GM12878 (cell line): Measurements from ENCODE around the gene HIC1. TPM values are rescaled to one million over a fixed set of nuclear protein-coding genes. Genes with fewer than 3 reads are reported as not detected.

Experiments used
- ATAC-seq: fragments of 200-7000 bp; cut with Tn5 transposase; 3 replicates; pipeline ENCODE4 v1.9.1; 2020; ENCODE audit warnings: mild to moderate bottlenecking, moderate library complexity
- BruUV-seq: library from RNA; stranded (reverse); fragments of 400-500 nt; replicated peaks from 2 replicates; lab custom pipeline; 2021; lab: Mats Ljungman, UMichigan
- CTCF ChIA-PET: fragments of 300-600 bp; sonication (Branson Sonifier 250); formaldehyde crosslinking; extraction: SDS; loops from one replicate; lab custom pipeline; 2021; ENCODE audit warnings: inconsistent platforms; lab: Yijun Ruan, JAX
- POLR2A ChIA-PET: fragments of 350-600 bp; formaldehyde crosslinking; extraction: SDS; loops from one replicate; lab custom pipeline; 2021; ENCODE audit warnings: inconsistent platforms; lab: Charles Lee
- RAD21 ChIA-PET: fragments of 300-600 bp; sonication (Branson Sonifier 250); formaldehyde crosslinking; loops from one replicate; lab custom pipeline; 2023; ENCODE audit warnings: antibody characterized with exemption; ENCODE audit not compliant: unreplicated experiment; lab: Charles Lee
- SMC1A ChIA-PET: fragments of 300-600 bp; sonication (Branson Sonifier 250); formaldehyde crosslinking; loops from one replicate; lab custom pipeline; 2023; ENCODE audit not compliant: unreplicated experiment, uncharacterized antibody; lab: Charles Lee
- DNase-seq: peaks from one replicate; pipeline ENCODE4 v3.0.0-alpha.2; 2011; ENCODE audit warnings: low read depth, low spot score
- FAIRE-seq: peaks from 3 replicates; lab custom pipeline; 2011; peaks lifted over from hg19 to GRCh38; lab: Jason Lieb, UNC
- H2AFZ ChIP-seq: 2 replicates; pipeline ENCODE4 v1.6.0; 2011; ENCODE audit warnings: low read depth, low read length, control low read depth; ENCODE audit not compliant: control insufficient read depth
- H3K27ac ChIP-seq: 2 replicates; pipeline ENCODE4 v1.5.1; 2011; ENCODE audit warnings: control low read depth; ENCODE audit not compliant: control insufficient read depth, insufficient read depth
- H3K27me3 ChIP-seq, 2 experiments: replicated peaks in 1 of 2; 2 replicates each; pipeline versions ENCODE4 v1.6.0 to v1.6.1; 2011; ENCODE audit warnings: low read length in 1 of 2; ENCODE audit not compliant: control insufficient read depth in 2 of 2, insufficient read depth in 2 of 2
- H3K36me3 ChIP-seq, 2 experiments: 2 replicates each; pipeline ENCODE4 v1.5.1; 2011; ENCODE audit warnings: low read length in 1 of 2; ENCODE audit not compliant: control insufficient read depth in 2 of 2, insufficient read depth in 2 of 2
- H3K4me1 ChIP-seq: 2 replicates; pipeline ENCODE4 v1.6.1; 2011; ENCODE audit warnings: mild to moderate bottlenecking, low read length, moderate library complexity, mixed read lengths; ENCODE audit not compliant: control insufficient read depth, insufficient read depth
- H3K4me2 ChIP-seq: 2 replicates; pipeline ENCODE4 v1.6.0; 2011; ENCODE audit warnings: control low read depth; ENCODE audit not compliant: control insufficient read depth, insufficient read depth
- H3K4me3 ChIP-seq: fragments of 200-600 bp; sonication (generic); 2 replicates; pipeline ENCODE4 v1.5.1; 2016
- H3K79me2 ChIP-seq: 2 replicates; pipeline ENCODE4 v1.6.0; 2011; ENCODE audit warnings: low read length; ENCODE audit not compliant: control insufficient read depth, insufficient read depth
- H3K9ac ChIP-seq: 2 replicates; pipeline ENCODE4 v1.8.0; 2011; ENCODE audit warnings: low read length, control low read depth, mixed read lengths; ENCODE audit not compliant: control insufficient read depth, insufficient read depth
- H3K9me3 ChIP-seq: replicated peaks from 3 replicates; pipeline ENCODE4 v1.5.1; 2011; ENCODE audit warnings: mild to moderate bottlenecking, low read length; ENCODE audit not compliant: control insufficient read depth, insufficient read depth
- H4K20me1 ChIP-seq: 2 replicates; pipeline ENCODE4 v1.6.0; 2011; ENCODE audit not compliant: control insufficient read depth, insufficient read depth
- BCLAF1 ChIP-seq: fragments of 450-650 bp; IDR thresholded peaks from 2 replicates; pipeline ENCODE4 v1.6.1; 2017; ENCODE audit warnings: antibody characterized with exemption, mild to moderate bottlenecking, moderate library complexity
- EED ChIP-seq: sonication (generic); IDR thresholded peaks from 2 replicates; pipeline ENCODE4 v1.6.1; 2016; ENCODE audit warnings: antibody characterized with exemption, low read depth
- ETV6 ChIP-seq, 2 experiments: fragments of 450-650 bp in 1 of 2; IDR thresholded peaks in 1 of 2; conservative IDR thresholded peaks in 1 of 2; 2 replicates each; pipeline ENCODE4 v1.6.1; 2014; ENCODE audit warnings: antibody characterized with exemption in 1 of 2, borderline replicate concordance in 1 of 2, low read depth in 1 of 2, mild to moderate bottlenecking in 1 of 2, moderate library complexity in 1 of 2
- WGBS: methylation state at CpG from one replicate; pipeline ENCODE4 v1.1.6; 2016; ENCODE audit warnings: low lambda C conversion rate; ENCODE audit not compliant: insufficient replicate concordance, insufficient coverage; ENCODE audit errors: missing lambda C conversion rate; 5-methylcytosine and 5-hydroxymethylcytosine counted together
- in situ Hi-C: fragments of 300-500 bp; cut with MboI; formaldehyde crosslinking; loops from 9 replicates; pipeline ENCODE4 v1.14.3; 2018; ENCODE audit warnings: mixed read lengths
- intact Hi-C: fragments of 100-400 bp; cut with micrococcal nuclease; formaldehyde crosslinking; loops from one replicate; pipeline ENCODE4 v1.14.2; 2022; ENCODE audit not compliant: unreplicated experiment
- polyA plus RNA-seq, 11 experiments: library from polyadenylated mRNA; depleted of rRNA in 4 of 11; unstranded in 6 of 11; stranded (reverse) in 5 of 11; fragments of >200 nt; fragmentation: Nextera tagmentation in 4 of 11; fragmentation: Illumina TruSeq in 1 of 11; extraction: Ambion mirVana in 4 of 11; extraction: Trizol in 1 of 11; gene quantifications; 1 replicate in 1 of 11; 2 replicates in 10 of 11; pipeline versions ENCODE4 v1.2.1 to v1.2.3, GENCODE V29; 2011 to 2016; ENCODE audit warnings: inconsistent platforms in 2 of 11, missing spikeins in 2 of 11, low read depth in 1 of 11
- total RNA-seq, 4 experiments: library from RNA; depleted of rRNA in 3 of 4; stranded (reverse); fragments of >200 nt in 3 of 4; fragmentation: Illumina TruSeq in 1 of 4; extraction: Trizol in 1 of 4; gene quantifications; 2 replicates each; pipeline versions ENCODE4 v1.2.1 to v1.2.3, GENCODE V29; 2013 to 2021

Gene HIC1
- total and polyA plus RNA-seq, 10 of the 15 experiments (the other 5 are each of a cell fraction or from before 2014, with no cell fraction given), result 0.11 to 61.1 (median 4.9) TPM

- peak overlapping the region; percentile 95 for H3K27ac ChIP-seq
- intact Hi-C loops, result loop anchor here (5.0 kb wide), 1 partner anchor 171 kb away; no protein-coding TSS in a partner anchor
- ATAC-seq (no peak), FAIRE-seq (no peak)
- H3K4me1 ChIP-seq, result peaks cover 52% of the 10 kb centered on the region
- H2AFZ ChIP-seq, result no peak overlapping the region
- peak overlapping the region; percentile 9; the same call in 1 of the 2 replicates for H3K9ac ChIP-seq
- H3K27me3 ChIP-seq, result no peaks in the 10 kb centered on the region
- ChIA-PET RAD21 (interaction anchor here (0.7 to 4.7 kb wide), 14 partner anchors 12 to 211 kb away, joined by 3 to 85 read pairs (median 5); partner anchors contain the start of gene HIC1), POLR2A (interaction anchor here (0.6 to 12.5 kb wide), 9 partner anchors 14 to 188 kb away, joined by 3 to 148 read pairs (median 3); partner anchors contain the start of gene HIC1), SMC1A (interaction anchor here (0.9 to 6.1 kb wide), 7 partner anchors 11 to 173 kb away, joined by 3 to 107 read pairs (median 24); no protein-coding TSS in a partner anchor), CTCF (interaction anchor here (0.8 to 8.5 kb wide), 12 partner anchors 8 to 197 kb away, joined by 3 to 77 read pairs (median 6); partner anchors contain the start of gene HIC1)
- peak overlapping the region; percentile 56; the same call in 1 of the 2 replicates for H3K4me2 ChIP-seq
- WGBS, result 91% methylated on average over 31 of the region's 31 CpGs
- no peak overlapping the region for H3K4me3 ChIP-seq
- no peaks in the 10 kb centered on the region for H3K9me3 ChIP-seq
- TF ChIP-seq ETV6 (conservative IDR thresholded peaks at IDR 0.05 in 1 of 2, IDR thresholded peaks at IDR 0.05 in 1 of 2; ENCODE audit: borderline replicate concordance in 1 of 2, low read depth in 1 of 2) (peak in 1 of 2 experiments; percentile 21; a peak in 1 of 4 replicates), EED (no peak), BCLAF1 (no peak)
- TF ChIP-seq, all 136 proteins: peak for 1
- Histone ChIP-seq H3K36me3 (peaks cover 13% of the 10 kb centered on the region in 2 experiments; a peak in 3 of 4 replicates), H3K79me2 (no peaks in the 10 kb centered on the region), H4K20me1 (no peaks in the 10 kb centered on the region)
- DNase-seq, result no peak
- no TSS peak for BruUV-seq
- in situ Hi-C loops, result no loop called here
These were observed 16.8 kb downstream of the HIC1 start for GRCh38 chr17:2071455-2072281.
